Hepatocyte (in vitro differentiated cells): ENCODE measurements around the gene UQCC5. TPM values are rescaled to one million over a fixed set of nuclear protein-coding genes. Genes with fewer than 3 reads are reported as not detected.

ENCODE experiments used
- DNase-seq: peaks from one replicate; pipeline ENCODE4 v3.0.0-alpha.2; 2016; ENCODE audit warnings: low spot score
- H2AFZ ChIP-seq: fragments of 200-600 bp; sonication (generic); 2 replicates; pipeline ENCODE4 v1.6.0; 2016; ENCODE audit warnings: antibody characterized with exemption, mild to moderate bottlenecking
- H3K27ac ChIP-seq: fragments of 200-600 bp; sonication (generic); 2 replicates; pipeline ENCODE4 v1.5.1; 2016; ENCODE audit warnings: mild to moderate bottlenecking
- H3K27me3 ChIP-seq: fragments of 200-600 bp; sonication (generic); 2 replicates; pipeline ENCODE4 v1.6.1; 2016
- H3K36me3 ChIP-seq: fragments of 200-600 bp; sonication (generic); replicated peaks from 2 replicates; pipeline ENCODE4 v1.5.1; 2016; ENCODE audit warnings: low read depth; ENCODE audit not compliant: insufficient read depth
- H3K4me1 ChIP-seq: fragments of 200-600 bp; sonication (generic); 2 replicates; pipeline ENCODE4 v1.5.1; 2016; ENCODE audit warnings: mild to moderate bottlenecking, moderate library complexity; ENCODE audit not compliant: insufficient read depth
- H3K4me2 ChIP-seq: fragments of 200-600 bp; sonication (generic); 2 replicates; pipeline ENCODE4 v1.6.0; 2016
- H3K4me3 ChIP-seq: fragments of 200-600 bp; sonication (generic); 2 replicates; pipeline ENCODE4 v1.5.1; 2016; ENCODE audit warnings: mild to moderate bottlenecking
- H3K79me2 ChIP-seq: fragments of 200-600 bp; sonication (generic); 2 replicates; pipeline ENCODE4 v1.6.0; 2017; ENCODE audit warnings: mild to moderate bottlenecking
- H3K9me2 ChIP-seq: fragments of 200-600 bp; sonication (generic); replicated peaks from 2 replicates; pipeline ENCODE4 v1.6.0; 2017; ENCODE audit warnings: mild to moderate bottlenecking; ENCODE audit not compliant: insufficient read depth
- H3K9me3 ChIP-seq: fragments of 200-600 bp; sonication (generic); 2 replicates; pipeline ENCODE4 v1.5.1; 2016; ENCODE audit warnings: low read depth, mild to moderate bottlenecking
- H4K20me1 ChIP-seq: fragments of 200-600 bp; sonication (generic); 2 replicates; pipeline ENCODE4 v1.6.0; 2016; ENCODE audit warnings: mild to moderate bottlenecking; ENCODE audit not compliant: insufficient read depth, poor library complexity, severe bottlenecking
- CTCF ChIP-seq: fragments of 200-600 bp; sonication (generic); IDR thresholded peaks from 2 replicates; pipeline ENCODE4 v1.5.1; 2016; ENCODE audit warnings: antibody characterized with exemption, mild to moderate bottlenecking; ENCODE audit not compliant: poor library complexity
- EZH2 ChIP-seq: fragments of 200-600 bp; sonication (generic); IDR thresholded peaks from 2 replicates; pipeline ENCODE4 v1.6.1; 2016; ENCODE audit warnings: antibody characterized with exemption, mild to moderate bottlenecking, borderline replicate concordance
- EZH2phosphoT487 ChIP-seq: fragments of 200-600 bp; sonication (generic); IDR thresholded peaks from one replicate; pipeline ENCODE4 v1.6.1; 2018; ENCODE audit warnings: antibody characterized with exemption, mild to moderate bottlenecking, low read depth, moderate library complexity; ENCODE audit not compliant: unreplicated experiment, severe bottlenecking
- WGBS: methylation state at CpG from one replicate; pipeline ENCODE4 v1.1.6; 2016; ENCODE audit warnings: low lambda C conversion rate; ENCODE audit errors: missing lambda C conversion rate; 5-methylcytosine and 5-hydroxymethylcytosine counted together
- polyA plus RNA-seq: library from polyadenylated mRNA; unstranded; fragments of >200 nt; fragmentation: Nextera tagmentation; extraction: Ambion mirVana; gene quantifications from 2 replicates; pipeline ENCODE4 v1.2.1, GENCODE V29; 2016
- total RNA-seq: library from RNA; depleted of rRNA; stranded (reverse); fragments of >200 nt; gene quantifications from 2 replicates; pipeline ENCODE4 v1.2.3, GENCODE V29; 2014

The UQCC5 gene
- total and polyA plus RNA-seq, 2 experiments from 2014 or later = 0.83 to 51.7 TPM

- Histone ChIP-seq H3K4me3 (no peak overlapping the region), H3K4me2 (no peak overlapping the region), H3K27me3 (no peaks in the 10 kb centered on the region), H3K36me3 (no peaks in the 10 kb centered on the region), H4K20me1 (no peaks in the 10 kb centered on the region), H3K27ac (no peak overlapping the region), H3K4me1 (peaks cover 9% of the 10 kb centered on the region), H2AFZ (no peak overlapping the region), H3K79me2 (no peaks in the 10 kb centered on the region), H3K9me2 (no peaks in the 10 kb centered on the region), H3K9me3 (no peaks in the 10 kb centered on the region)
- DNase-seq = no peak
- TF ChIP-seq CTCF (no peak), EZH2phosphoT487 (no peak), EZH2 (no peak)
- WGBS = 89% methylated on average over 27 of the region's 27 CpGs
Measured at GRCh38 chr3:52506266-52506966, 30.0 kb upstream of the UQCC5 start.

- TF ChIP-seq CTCF (no peak), EZH2phosphoT487 (no peak), EZH2 (no peak)
- Histone ChIP-seq H3K4me1 (peaks cover 9% of the 10 kb centered on the region), H3K4me3 (no peak overlapping the region), H3K79me2 (no peaks in the 10 kb centered on the region), H3K4me2 (no peak overlapping the region), H3K9me2 (no peaks in the 10 kb centered on the region), H4K20me1 (no peaks in the 10 kb centered on the region), H3K27me3 (no peaks in the 10 kb centered on the region), H3K36me3 (no peaks in the 10 kb centered on the region), H3K9me3 (no peaks in the 10 kb centered on the region), H3K27ac (peak overlapping the region; percentile 63), H2AFZ (no peak overlapping the region)
- DNase-seq = peak; percentile 77
- WGBS = 45% methylated on average over 5 of the region's 5 CpGs
Measured at GRCh38 chr3:52507359-52507758, 29.0 kb upstream of the UQCC5 start.

GRCh38 chr3:52509753-52510328 lies 26.6 kb upstream of the UQCC5 start:
- no peak overlapping the region for H3K4me2 ChIP-seq
- no peaks in the 10 kb centered on the region for H4K20me1 ChIP-seq
- no peak overlapping the region for H3K4me3 ChIP-seq
- no peak for TF ChIP-seq EZH2phosphoT487
- TF ChIP-seq CTCF = no peak
- no peak for TF ChIP-seq EZH2
- DNase-seq = no peak
- H3K27me3 ChIP-seq = no peaks in the 10 kb centered on the region
- 88% methylated on average over 12 of the region's 12 CpGs for whole genome bisulfite sequencing
- no peaks in the 10 kb centered on the region for H3K9me2 ChIP-seq
- H2AFZ ChIP-seq = no peak overlapping the region
- peaks cover 9% of the 10 kb centered on the region for H3K4me1 ChIP-seq
- H3K27ac ChIP-seq = no peak overlapping the region
- H3K36me3 ChIP-seq = no peaks in the 10 kb centered on the region
- H3K79me2 ChIP-seq = no peaks in the 10 kb centered on the region
- H3K9me3 ChIP-seq = no peaks in the 10 kb centered on the region
